Ishikawa (cell line): Measurements from ENCODE around the gene CRY1.

Experiments used
- CEBPB ChIP-seq: IDR thresholded peaks from 2 replicates; pipeline ENCODE4 v1.6.1; 2012
- ZBTB7A ChIP-seq: IDR thresholded peaks from 2 replicates; pipeline ENCODE4 v1.6.1; 2012; ENCODE audit warnings: low read depth
- TF ChIP-seq, protein P1 (sequence below): IDR thresholded peaks from 2 replicates; pipeline ENCODE4 v1.6.1; 2012
- TF ChIP-seq, protein P2 (sequence below): IDR thresholded peaks from 2 replicates; pipeline ENCODE4 v1.6.1; 2012
- TF ChIP-seq, protein P3 (sequence below): IDR thresholded peaks from 2 replicates; pipeline ENCODE4 v1.6.1; 2012; ENCODE audit warnings: low read depth, mild to moderate bottlenecking

DNA sequence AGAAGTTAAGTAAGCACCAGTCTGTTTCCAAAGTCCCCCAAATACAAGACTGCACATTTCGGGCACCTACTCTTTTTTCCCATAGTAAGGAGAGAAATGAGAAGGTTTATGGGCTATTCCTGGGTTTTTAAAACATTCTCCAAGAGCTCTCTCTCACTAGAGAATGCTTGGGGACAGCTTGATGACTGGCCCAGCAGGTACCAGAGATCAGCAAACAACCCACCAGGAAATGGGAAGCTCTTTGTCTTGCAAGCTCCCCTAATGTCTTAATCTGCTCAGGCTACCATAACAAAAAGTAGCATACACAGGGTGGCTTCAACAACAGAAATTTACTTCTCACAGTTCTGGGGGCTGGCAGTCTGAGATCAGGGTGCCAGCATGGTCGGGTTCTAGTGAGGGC lies 41.8 kb upstream of the CRY1 start:
- TF ChIP-seq, protein P1, sequence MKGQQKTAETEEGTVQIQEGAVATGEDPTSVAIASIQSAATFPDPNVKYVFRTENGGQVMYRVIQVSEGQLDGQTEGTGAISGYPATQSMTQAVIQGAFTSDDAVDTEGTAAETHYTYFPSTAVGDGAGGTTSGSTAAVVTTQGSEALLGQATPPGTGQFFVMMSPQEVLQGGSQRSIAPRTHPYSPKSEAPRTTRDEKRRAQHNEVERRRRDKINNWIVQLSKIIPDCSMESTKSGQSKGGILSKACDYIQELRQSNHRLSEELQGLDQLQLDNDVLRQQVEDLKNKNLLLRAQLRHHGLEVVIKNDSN = no peak
- TF ChIP-seq, protein P2, sequence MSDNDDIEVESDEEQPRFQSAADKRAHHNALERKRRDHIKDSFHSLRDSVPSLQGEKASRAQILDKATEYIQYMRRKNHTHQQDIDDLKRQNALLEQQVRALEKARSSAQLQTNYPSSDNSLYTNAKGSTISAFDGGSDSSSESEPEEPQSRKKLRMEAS = no peak
- TF ChIP-seq ZBTB7A (no peak), CEBPB (no peak)
- TF ChIP-seq, protein P3, sequence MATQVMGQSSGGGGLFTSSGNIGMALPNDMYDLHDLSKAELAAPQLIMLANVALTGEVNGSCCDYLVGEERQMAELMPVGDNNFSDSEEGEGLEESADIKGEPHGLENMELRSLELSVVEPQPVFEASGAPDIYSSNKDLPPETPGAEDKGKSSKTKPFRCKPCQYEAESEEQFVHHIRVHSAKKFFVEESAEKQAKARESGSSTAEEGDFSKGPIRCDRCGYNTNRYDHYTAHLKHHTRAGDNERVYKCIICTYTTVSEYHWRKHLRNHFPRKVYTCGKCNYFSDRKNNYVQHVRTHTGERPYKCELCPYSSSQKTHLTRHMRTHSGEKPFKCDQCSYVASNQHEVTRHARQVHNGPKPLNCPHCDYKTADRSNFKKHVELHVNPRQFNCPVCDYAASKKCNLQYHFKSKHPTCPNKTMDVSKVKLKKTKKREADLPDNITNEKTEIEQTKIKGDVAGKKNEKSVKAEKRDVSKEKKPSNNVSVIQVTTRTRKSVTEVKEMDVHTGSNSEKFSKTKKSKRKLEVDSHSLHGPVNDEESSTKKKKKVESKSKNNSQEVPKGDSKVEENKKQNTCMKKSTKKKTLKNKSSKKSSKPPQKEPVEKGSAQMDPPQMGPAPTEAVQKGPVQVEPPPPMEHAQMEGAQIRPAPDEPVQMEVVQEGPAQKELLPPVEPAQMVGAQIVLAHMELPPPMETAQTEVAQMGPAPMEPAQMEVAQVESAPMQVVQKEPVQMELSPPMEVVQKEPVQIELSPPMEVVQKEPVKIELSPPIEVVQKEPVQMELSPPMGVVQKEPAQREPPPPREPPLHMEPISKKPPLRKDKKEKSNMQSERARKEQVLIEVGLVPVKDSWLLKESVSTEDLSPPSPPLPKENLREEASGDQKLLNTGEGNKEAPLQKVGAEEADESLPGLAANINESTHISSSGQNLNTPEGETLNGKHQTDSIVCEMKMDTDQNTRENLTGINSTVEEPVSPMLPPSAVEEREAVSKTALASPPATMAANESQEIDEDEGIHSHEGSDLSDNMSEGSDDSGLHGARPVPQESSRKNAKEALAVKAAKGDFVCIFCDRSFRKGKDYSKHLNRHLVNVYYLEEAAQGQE = no peak
